ENCODE measurements around the gene SLC13A2.

DNA sequence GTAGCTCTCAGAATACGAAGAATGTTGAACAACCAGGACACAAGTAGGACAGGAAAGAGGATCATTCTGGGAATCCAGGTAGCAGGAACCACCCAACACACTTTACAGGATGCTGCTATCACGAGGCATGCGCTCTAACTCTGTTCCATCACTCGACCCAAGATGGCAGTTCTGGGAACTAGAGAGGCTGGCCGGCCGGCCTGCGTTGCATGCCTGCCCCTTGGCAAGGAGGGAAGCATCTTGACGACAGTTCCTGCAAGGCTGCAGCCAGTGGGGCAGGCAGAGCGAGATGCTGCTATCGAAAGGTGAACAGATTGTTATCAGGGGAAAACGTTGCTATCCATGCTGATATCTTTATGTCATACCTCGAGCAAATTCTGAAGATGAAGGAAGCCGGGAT lies 48.2 kb upstream of the SLC13A2 start:
- TF ChIP-seq, protein P1, sequence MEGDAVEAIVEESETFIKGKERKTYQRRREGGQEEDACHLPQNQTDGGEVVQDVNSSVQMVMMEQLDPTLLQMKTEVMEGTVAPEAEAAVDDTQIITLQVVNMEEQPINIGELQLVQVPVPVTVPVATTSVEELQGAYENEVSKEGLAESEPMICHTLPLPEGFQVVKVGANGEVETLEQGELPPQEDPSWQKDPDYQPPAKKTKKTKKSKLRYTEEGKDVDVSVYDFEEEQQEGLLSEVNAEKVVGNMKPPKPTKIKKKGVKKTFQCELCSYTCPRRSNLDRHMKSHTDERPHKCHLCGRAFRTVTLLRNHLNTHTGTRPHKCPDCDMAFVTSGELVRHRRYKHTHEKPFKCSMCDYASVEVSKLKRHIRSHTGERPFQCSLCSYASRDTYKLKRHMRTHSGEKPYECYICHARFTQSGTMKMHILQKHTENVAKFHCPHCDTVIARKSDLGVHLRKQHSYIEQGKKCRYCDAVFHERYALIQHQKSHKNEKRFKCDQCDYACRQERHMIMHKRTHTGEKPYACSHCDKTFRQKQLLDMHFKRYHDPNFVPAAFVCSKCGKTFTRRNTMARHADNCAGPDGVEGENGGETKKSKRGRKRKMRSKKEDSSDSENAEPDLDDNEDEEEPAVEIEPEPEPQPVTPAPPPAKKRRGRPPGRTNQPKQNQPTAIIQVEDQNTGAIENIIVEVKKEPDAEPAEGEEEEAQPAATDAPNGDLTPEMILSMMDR (IDR thresholded peaks at IDR 0.05) = no peak
- TF ChIP-seq POLR2A (IDR thresholded peaks at IDR 0.05) = no peak
